HCT116 (cell line): ENCODE measurements around the gene IFI30.

Experiments used
- CBX3 ChIP-seq: IDR thresholded peaks from 2 replicates; pipeline ENCODE4 v1.6.1; 2012; ENCODE audit warnings: low read depth
- CEBPB ChIP-seq: IDR thresholded peaks from 2 replicates; pipeline ENCODE4 v1.6.1; 2012; ENCODE audit warnings: low read depth
- ELF1 ChIP-seq: IDR thresholded peaks from 2 replicates; pipeline ENCODE4 v1.6.1; 2012; ENCODE audit warnings: low read depth, borderline replicate concordance
- EZH2 ChIP-seq: fragments of 200-600 bp; sonication (generic); IDR thresholded peaks from 2 replicates; pipeline ENCODE4 v1.6.1; 2017; ENCODE audit warnings: antibody characterized with exemption, mixed run types
- POLR2A ChIP-seq: IDR thresholded peaks from 2 replicates; pipeline ENCODE4 v1.7.0; 2011; ENCODE audit warnings: borderline replicate concordance; ENCODE audit not compliant: insufficient read depth, insufficient read length; ENCODE audit errors: extremely low read depth
- POLR2AphosphoS5 ChIP-seq: IDR thresholded peaks from 2 replicates; pipeline ENCODE4 v1.6.1; 2011; ENCODE audit warnings: mild to moderate bottlenecking, low read depth, low read length, moderate library complexity
- RAD21 ChIP-seq: IDR thresholded peaks from 2 replicates; pipeline ENCODE4 v1.6.1; 2012; ENCODE audit warnings: low read depth, mild to moderate bottlenecking
- REST ChIP-seq: IDR thresholded peaks from 2 replicates; pipeline ENCODE4 v1.6.1; 2012; ENCODE audit warnings: low read depth
- SIN3A ChIP-seq: IDR thresholded peaks from 2 replicates; pipeline ENCODE4 v1.6.1; 2012; ENCODE audit warnings: low read depth
- ZNF274 ChIP-seq: fragments of 200-500 bp; sonication (Bioruptor generic); IDR thresholded peaks from 2 replicates; pipeline ENCODE4 v1.6.1; 2014; ENCODE audit warnings: mild to moderate bottlenecking, low read depth, low read length, inconsistent platforms
- TF ChIP-seq, protein P1 (sequence below): IDR thresholded peaks from 2 replicates; pipeline ENCODE4 v1.6.1; 2011; ENCODE audit warnings: mild to moderate bottlenecking, low read length, moderate library complexity; ENCODE audit not compliant: insufficient replicate concordance; ENCODE audit errors: extremely low read depth
- TF ChIP-seq, protein P2 (sequence below), 3 experiments: fragments of 200-600 bp in 1 of 3; sonication (generic) in 1 of 3; IDR thresholded peaks in 2 of 3; conservative IDR thresholded peaks in 1 of 3; 2 replicates each; pipeline ENCODE4 v1.5.1; 2012 to 2017; ENCODE audit warnings: low read depth in 2 of 3, low read length in 2 of 3, antibody characterized with exemption in 1 of 3, borderline replicate concordance in 1 of 3, control low read depth in 1 of 3, mild to moderate bottlenecking in 1 of 3, mixed read lengths in 1 of 3, mixed run types in 1 of 3, moderate library complexity in 1 of 3; ENCODE audit not compliant: insufficient read depth in 1 of 3
- TF ChIP-seq, protein P3 (sequence below): IDR thresholded peaks from 2 replicates; pipeline ENCODE4 v1.6.1; 2012

- TF ChIP-seq EZH2 (no peak), REST (no peak), POLR2AphosphoS5 (no peak), ZNF274 (no peak), RAD21 (no peak), POLR2A (no peak), CBX3 (no peak), ELF1 (no peak), CEBPB (no peak), SIN3A (no peak)
- TF ChIP-seq, protein P1, sequence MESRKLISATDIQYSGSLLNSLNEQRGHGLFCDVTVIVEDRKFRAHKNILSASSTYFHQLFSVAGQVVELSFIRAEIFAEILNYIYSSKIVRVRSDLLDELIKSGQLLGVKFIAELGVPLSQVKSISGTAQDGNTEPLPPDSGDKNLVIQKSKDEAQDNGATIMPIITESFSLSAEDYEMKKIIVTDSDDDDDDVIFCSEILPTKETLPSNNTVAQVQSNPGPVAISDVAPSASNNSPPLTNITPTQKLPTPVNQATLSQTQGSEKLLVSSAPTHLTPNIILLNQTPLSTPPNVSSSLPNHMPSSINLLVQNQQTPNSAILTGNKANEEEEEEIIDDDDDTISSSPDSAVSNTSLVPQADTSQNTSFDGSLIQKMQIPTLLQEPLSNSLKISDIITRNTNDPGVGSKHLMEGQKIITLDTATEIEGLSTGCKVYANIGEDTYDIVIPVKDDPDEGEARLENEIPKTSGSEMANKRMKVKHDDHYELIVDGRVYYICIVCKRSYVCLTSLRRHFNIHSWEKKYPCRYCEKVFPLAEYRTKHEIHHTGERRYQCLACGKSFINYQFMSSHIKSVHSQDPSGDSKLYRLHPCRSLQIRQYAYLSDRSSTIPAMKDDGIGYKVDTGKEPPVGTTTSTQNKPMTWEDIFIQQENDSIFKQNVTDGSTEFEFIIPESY, result no peak
- TF ChIP-seq, protein P2, sequence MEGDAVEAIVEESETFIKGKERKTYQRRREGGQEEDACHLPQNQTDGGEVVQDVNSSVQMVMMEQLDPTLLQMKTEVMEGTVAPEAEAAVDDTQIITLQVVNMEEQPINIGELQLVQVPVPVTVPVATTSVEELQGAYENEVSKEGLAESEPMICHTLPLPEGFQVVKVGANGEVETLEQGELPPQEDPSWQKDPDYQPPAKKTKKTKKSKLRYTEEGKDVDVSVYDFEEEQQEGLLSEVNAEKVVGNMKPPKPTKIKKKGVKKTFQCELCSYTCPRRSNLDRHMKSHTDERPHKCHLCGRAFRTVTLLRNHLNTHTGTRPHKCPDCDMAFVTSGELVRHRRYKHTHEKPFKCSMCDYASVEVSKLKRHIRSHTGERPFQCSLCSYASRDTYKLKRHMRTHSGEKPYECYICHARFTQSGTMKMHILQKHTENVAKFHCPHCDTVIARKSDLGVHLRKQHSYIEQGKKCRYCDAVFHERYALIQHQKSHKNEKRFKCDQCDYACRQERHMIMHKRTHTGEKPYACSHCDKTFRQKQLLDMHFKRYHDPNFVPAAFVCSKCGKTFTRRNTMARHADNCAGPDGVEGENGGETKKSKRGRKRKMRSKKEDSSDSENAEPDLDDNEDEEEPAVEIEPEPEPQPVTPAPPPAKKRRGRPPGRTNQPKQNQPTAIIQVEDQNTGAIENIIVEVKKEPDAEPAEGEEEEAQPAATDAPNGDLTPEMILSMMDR (IDR thresholded peaks at IDR 0.05 in 2 of 3, conservative IDR thresholded peaks at IDR 0.05 in 1 of 3; ENCODE audit: borderline replicate concordance in 1 of 3, insufficient read depth in 1 of 3, low read depth in 2 of 3, low read length in 2 of 3), result no peak
- TF ChIP-seq, protein P3, sequence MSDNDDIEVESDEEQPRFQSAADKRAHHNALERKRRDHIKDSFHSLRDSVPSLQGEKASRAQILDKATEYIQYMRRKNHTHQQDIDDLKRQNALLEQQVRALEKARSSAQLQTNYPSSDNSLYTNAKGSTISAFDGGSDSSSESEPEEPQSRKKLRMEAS, result no peak
Measured at GRCh38 chr19:18156268-18156667, 17.3 kb upstream of the IFI30 start.
